GDM1 (cell line): ENCODE measurements around the gene C5orf34.
A peak's percentile ranks its signal among the peaks of the same experiment; 100 is the strongest.
"Not testable (repeated sequence)": the region's sequence is repeated elsewhere in the genome, so short reads cannot be mapped to it uniquely, and the experiment has no call there.

Source experiments
- DNase-seq: peaks from one replicate; lab custom pipeline; 2025; lab: John Stamatoyannopoulos, UW

C5orf34 gene, protein sequence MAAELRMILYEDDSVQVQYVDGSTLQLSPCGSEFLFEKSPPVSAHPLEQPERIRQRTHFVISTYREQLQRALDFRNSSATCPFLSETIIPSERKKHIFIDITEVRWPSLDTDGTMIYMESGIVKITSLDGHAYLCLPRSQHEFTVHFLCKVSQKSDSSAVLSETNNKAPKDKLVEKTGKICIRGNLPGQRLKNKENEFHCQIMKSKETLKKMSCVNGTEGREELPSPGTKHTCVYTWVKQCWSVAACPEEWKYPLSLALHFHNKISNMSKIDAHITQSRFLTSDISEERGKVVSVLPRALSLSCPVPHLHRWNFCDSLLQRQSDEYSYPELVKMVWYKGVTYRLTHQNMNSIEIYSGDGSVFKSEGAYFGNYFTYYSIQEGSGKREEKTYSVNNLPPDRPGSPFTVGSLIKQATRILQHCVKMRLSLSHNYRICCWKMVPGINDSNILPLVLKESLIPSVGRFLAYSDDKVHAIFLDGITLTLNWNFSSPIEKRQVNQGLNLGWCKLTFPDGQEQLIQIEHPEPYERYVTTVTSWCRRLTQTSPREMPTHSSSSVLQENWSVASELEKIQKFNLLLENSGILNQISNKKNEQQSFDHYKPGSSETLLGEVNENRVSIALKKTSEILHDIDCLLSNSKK

GRCh38 chr5:43514816-43515677 lies at the start of gene C5orf34:
Gene C5orf34, minus strand, starts transcription at chr5:43515148. Its CDS starts 5,809 bp downstream, at chr5:43509339.
- DNase-seq: peak; percentile 90

GRCh38 chr5:43564289-43564850 lies 49.4 kb upstream of the C5orf34 start:
- DNase-seq: no peak

- no peak for DNase-seq
These were observed 48.4 kb upstream of the C5orf34 start for GRCh38 chr5:43563321-43563720.

DNA sequence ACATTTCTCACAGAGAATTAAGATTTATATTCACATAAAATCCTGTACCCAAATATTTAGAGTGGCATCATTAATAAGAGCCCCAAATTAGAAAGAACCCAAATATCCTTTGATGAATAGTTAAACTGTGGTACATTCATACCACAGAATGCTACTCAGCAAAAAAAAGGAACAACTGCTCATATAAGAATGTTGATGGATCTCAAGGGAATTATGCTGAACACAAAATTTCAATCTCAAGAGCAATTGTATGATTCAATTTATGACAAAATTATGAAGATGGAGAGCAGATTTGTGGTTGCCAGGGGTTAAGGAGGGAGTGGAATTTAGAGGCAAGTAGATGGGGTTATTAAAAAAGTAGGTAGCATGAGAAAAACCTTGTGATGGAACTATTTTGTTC lies 46.4 kb upstream of the C5orf34 start:
- no peak for DNase-seq

DNA sequence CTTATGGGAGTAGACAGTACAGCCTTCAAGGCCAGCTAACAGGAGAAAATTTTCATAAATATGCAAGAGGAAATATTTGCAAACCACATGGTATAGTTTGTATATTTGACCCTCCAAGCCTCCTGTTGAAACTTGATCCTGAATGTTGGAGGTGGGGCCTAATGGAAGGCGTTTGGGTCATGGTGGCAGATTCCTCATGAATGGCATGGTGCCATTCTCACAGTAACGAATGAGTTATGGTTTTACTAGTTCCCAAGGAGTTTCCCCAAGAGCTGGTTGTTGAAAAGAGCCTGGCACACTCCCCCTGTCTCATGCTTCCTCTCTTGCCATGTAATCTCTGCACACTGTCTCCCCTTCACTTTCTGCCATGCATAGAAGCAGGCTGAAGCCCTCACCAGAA lies 45.2 kb upstream of the C5orf34 start:
- no peak for DNase-seq

GRCh38 chr5:43556857-43557542 lies 42.1 kb upstream of the C5orf34 start, which contains the start of gene PAIP1:
Gene PAIP1, minus strand, starts transcription at chr5:43557077. Its CDS starts 231 bp downstream, at chr5:43556846.
- peak; percentile 86 for DNase-seq

DNA sequence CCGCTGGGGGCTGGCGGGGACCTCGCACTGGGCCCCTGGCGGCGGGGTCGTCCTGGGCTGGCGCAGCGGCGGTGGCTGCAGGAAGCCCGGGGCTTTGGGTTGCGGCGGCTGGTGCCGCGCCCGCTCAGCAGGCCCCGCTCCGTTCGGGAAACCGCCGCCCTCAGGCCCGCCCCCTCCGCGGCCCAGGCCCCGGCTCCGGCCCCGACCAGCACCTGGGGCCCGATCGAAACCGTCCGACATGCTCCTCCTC lies 41.6 kb upstream of the C5orf34 start:
- DNase-seq: not testable (repeated sequence)

GRCh38 chr5:43555895-43556606 lies 41.1 kb upstream of the C5orf34 start:
- peak; percentile 40 for DNase-seq

GRCh38 chr5:43554497-43554896 lies 39.5 kb upstream of the C5orf34 start:
- DNase-seq: no peak

DNA sequence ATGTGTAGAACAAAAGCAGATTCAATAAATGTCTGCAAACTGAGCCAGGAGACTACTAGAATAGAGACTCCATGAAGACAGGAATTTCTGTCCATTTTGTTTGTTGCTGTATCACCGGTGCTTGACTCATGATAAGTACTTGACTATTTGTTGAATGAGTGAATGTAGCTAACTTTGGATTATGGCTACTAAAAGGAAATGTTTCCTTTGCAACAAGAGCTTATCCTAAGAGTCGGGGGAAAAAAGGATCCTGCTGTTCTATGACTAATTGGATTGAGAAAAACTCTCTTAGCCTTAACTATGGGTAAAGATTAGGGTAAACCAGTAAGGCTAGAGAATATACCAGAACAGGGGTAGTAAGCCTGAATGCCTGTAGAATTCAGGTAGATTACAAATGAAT lies 38.4 kb upstream of the C5orf34 start:
- no peak for DNase-seq

DNA sequence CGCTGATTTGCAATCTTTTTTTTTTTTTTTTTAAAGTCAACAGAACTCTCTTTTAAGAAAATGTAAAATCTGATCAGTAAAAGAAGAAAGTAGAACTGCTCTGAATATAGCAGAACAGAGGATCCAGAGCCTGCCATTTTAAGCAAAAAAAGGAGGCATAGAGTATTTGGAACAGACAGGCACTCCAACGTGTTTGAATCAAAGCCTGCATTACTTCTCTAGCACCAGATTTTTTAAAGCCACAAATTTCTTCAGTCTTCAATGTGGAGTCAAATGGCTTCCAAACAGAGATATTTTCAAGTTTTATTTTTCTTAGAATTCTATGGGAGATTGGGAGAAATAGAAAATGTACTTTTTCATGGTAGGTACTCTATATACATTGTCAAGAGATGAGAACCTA lies 36.8 kb upstream of the C5orf34 start:
- DNase-seq: no peak

GRCh38 chr5:43549272-43549671 lies 34.3 kb upstream of the C5orf34 start:
- DNase-seq: not testable (repeated sequence)

GRCh38 chr5:43548358-43548757 lies 33.4 kb upstream of the C5orf34 start:
- DNase-seq: no peak

DNA sequence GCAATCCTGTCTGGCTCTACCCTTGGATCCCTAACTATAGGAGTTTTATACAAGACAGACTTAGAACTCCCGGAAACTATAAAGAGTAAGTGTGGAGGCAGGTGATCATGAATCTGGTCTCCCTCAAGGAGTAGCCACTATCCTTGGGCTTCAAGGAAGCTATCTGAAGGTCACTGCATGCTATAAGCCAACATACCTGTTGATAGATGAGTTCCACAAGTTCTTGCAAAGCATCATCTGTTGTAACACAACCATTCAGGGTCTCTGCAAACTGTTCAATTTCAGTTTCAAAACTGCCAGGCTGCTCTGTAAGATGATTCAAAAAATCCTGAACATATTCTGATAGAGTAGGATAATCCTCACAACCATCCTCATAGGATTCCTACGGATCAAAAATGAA lies 32.6 kb upstream of the C5orf34 start:
- DNase-seq: no peak

- DNase-seq: no peak
These were observed 28.5 kb upstream of the C5orf34 start for GRCh38 chr5:43543434-43543833.

GRCh38 chr5:43540746-43541145 lies 25.8 kb upstream of the C5orf34 start:
- DNase-seq: no peak

DNA sequence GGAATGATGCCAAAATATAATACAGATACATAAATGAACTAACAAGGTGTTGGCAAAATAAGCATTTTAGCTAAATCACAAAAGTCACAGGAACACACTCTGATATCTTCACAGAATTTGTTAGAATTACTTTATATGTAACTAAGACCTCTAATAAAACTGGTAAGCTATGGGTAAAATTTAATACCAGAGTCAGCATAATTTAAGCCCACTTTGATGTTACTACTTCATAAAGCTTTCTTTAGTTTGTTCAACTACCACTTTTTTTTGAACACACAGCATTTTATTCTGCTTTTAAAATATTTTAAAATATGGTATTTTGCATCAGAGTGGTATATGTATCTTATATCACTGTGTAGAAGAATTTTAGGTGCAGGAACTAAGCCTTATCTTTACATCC lies 22.0 kb upstream of the C5orf34 start:
- no peak for DNase-seq

GRCh38 chr5:43533646-43534045 lies 18.7 kb upstream of the C5orf34 start:
- no peak for DNase-seq

DNA sequence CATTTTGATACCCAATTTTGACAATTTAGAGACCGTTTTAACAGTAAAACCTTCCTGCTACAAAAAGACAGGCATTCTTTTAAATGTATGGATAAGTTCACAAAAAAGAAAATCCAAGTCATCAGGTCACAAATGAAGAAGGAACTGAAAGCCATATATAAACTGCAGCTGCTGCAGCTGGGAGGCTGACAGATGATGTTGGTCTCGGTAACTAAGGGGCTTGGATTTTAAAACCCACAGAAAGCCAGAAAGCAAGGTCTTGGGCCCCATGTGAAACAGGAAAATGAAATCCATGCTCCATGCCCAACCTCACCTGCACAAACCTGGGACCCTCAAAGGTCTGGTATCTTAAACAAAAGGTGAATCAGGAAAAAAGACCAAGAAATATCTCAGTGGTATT lies 15.7 kb upstream of the C5orf34 start:
- DNase-seq: no peak

DNA sequence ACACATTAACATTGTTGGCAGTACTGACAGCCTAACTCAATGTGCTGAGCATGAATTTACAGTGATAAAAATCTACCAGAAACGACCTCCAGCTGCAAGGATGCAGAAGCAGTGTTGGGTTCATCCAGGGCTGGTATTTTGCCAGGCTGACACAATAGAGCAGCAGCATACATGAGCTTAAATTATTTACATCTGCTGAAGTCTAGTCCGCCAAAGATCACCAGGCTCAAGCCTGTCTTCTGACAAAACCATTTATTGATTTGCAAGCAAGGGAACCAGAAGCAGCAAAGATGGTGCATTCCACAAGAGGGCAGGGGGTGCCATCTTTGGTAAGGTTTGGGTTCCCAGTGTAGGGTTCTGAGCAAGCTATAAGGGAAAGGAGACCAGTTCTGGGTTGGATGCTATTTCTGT lies 8.7 kb upstream of the C5orf34 start:
- no peak for DNase-seq

DNA sequence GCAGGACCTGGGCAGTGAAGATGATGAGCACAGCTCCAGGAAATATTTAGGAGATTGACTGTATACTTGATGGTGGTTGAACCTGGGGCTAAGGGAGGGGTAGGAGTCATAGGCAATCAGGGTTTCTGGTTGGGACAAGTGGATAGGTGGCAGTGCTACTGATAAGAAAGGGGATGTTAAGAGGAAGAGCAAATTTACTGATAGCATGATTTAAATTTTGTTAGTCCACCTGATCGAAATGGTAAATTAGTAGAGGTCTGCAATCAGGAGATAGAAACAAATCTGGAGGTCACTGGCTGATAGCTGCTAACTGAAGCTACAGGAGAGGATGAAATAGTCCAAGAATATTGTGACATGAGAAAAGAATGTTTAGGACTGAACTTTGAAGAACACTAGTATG lies 5.7 kb upstream of the C5orf34 start:
- no peak for DNase-seq
